ENCODE measurements around the gene DNAJB2.
A peak's percentile ranks its signal among the peaks of the same experiment; 100 is the strongest.
"Not testable (repeated sequence)": the region's sequence is repeated elsewhere in the genome, so short reads cannot be mapped to it uniquely, and the experiment has no call there.

Gene DNAJB2

DNA sequence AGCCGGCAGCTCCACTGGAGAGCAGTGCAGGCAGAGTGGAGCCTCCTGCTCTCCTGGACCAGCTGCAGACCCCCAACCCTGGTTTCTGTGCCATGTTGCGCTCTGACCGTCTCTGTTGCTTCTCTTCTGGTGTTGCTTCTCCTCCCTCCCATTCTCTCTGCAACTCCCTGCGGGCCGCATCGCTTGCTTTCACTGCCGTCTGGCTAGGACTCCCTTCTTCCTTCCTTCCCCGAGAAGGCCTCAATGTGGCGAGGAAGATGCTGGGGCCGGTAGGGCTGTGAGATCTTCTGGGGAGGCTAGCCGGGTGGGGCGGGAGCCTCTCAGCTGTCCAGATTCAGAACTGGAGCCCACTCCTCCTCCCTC is 6.2 kb downstream of the DNAJB2 start:
- DNase-seq (ENCODE audit: low spot score) = no peak

DNA sequence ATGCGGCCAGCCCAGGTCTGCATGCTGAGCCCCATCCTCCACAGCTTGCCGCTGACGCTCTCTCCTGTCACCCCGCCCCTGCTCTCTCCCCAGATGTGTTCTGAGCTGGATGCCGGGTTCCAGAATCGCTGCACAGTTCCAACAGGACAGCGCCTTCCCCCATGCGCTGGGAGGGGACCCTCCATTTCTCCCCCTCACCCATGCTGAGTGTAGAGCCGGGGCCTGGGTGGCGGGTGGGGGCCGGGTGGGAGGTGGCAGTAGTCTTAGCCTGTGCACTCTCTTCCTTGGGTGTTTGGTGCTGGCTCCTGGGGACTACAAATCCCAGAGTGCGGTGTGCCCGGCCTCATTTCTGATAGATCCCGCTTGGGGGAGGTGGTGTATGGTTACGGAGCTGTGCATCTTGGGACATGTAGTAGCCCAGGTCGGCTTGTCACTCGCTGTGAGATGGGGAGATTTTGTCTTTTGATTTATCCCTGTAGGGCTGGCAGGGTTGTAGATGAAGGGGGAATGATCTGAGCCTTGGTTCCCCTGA is 6.8 kb downstream of the DNAJB2 start:
- no peak for DNase-seq (ENCODE audit: low spot score)

DNA sequence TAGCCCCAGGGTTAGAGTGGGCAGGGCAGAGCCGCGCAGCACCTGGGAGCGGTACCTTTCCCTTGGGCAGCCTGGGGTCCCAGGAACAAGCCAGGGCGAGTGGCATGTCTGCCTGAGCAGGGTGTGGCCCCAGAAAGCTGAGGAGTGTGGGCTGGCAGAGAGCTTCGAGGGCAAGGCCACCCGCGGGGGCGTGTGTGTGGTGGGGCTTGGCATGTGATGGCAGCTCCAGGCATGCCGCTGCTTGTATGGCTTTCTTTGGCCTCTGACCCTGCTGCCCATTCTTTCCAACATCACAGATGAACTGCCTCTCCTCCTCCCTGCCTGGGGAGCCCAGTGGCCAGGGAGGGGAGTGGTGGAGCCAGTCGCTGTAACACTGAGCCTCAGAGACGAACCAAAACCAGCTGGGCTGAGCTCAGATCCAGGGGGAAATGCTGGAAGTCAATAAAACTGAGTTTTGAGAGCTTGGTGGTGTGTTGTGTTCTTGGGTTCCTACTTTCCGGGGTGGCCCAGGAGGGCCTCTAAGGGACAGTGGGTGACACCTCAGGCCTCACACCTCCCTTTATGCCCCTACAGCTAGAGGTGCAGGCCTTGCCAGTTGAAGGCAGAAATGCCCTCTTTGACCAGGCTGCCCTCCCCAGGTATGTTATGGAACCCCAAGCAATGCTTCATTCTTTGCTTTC is 7.4 kb downstream of the DNAJB2 start:
- no peak for DNase-seq (ENCODE audit: low spot score)

DNA sequence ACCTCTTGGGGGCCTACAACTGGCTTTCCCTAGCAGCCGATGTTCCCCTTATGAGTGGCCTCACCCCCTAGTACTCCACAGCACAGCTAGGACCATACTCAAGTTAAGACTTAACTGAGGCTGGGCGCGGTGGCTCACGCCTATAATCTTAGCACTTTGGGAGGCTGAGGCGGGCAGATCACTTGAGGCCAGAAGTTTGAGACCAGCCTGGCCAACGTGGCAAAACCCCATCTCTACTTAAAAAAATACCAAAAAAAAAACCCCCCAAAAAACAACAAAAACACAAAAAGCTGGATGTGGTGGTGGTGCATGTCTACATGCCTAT is 7.9 kb downstream of the DNAJB2 start:
- not testable (repeated sequence) for DNase-seq (ENCODE audit: low spot score)

DNA sequence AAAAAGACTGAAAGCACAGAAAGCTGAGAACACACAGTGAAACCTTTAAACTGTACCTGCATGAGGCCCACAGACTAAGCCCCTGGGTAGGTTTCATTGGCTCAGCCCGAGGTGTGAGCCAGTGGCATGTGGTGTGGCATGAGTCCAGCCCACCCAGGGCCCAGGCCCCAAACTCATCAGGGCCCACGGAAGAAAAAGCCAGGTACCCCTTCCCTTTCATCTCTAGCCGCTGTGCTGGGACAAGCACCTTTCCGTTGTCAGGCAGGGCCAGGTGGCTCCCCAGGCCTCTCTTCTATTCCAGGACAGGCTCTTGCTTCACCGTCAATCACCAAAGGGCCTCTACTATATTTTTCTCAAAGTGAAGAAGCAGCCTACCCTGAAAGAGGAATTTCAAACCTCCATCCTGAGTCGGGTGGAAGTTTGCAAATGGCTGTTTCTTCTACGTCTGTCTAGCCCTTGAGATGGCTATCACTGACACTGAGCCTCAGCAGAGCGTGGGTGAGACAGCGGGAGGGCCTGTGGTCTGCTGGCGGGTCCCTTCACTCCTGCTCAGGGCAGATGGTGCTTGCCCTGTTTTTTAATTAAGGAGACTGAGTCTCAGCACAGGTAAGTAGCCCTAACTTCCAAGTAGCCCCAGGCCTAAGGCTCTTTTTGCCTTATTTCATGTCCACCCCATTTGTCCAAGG is 8.6 kb downstream of the DNAJB2 start:
- no peak for DNase-seq (ENCODE audit: low spot score)

DNA sequence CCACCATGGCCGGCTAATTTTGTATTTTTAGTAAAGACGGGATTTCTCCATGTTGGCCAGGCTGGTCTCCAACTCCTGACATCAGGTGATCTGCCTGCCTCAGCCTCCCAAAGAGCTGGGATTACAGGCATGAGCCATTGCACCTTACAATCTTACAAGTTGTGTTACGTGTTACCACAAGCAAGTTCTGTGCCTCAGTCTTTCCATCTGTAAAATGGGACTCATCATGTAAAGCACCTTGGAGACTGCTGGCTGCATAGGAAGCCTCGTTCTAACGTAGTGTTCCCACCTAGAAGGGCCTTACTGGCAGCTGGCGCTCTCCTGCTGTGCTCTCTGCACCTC is 10.0 kb downstream of the DNAJB2 start:
- no peak for DNase-seq (ENCODE audit: low spot score)

DNA sequence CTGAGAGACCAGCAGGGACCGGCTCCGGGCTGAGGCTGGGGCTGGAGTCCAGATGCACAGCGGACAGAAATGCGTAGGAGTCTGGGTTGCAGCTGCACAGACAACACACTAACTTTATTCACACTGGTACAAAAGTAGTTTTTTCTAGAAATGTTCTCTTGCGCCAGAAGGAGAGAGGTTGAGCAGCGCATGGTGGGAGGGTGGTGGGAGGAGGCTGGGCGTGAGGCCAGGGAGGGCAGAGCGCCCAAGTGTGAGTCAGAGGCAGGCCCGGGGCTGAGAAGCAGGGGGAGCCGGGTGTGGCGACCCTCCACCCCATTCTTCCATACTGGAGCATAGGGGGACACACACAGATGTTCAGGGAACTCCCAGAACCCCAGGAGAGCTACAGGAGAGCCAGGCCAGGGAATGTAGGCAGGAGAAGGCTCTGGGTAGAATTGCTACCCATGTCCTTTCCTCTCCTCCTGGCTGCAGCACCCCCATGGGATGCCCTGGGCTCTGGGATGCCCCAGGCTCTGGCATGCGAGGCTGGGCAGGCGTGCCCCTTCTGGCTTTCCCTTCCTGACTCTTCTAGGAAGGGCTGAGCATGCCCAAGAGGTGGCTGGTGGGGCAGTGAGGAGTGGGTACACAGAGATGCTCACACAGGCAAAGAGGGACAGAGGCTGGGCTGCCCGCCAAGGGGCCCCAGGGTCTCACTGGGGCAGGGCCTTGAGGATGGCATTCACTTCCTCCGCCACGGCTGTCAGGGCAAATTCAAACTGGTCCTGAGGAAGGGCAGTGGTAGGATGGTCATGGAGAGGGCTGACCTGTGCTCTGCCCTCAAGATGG is 10.6 kb downstream of the DNAJB2 start:
- peak; percentile 93 for DNase-seq (ENCODE audit: low spot score)

DNA sequence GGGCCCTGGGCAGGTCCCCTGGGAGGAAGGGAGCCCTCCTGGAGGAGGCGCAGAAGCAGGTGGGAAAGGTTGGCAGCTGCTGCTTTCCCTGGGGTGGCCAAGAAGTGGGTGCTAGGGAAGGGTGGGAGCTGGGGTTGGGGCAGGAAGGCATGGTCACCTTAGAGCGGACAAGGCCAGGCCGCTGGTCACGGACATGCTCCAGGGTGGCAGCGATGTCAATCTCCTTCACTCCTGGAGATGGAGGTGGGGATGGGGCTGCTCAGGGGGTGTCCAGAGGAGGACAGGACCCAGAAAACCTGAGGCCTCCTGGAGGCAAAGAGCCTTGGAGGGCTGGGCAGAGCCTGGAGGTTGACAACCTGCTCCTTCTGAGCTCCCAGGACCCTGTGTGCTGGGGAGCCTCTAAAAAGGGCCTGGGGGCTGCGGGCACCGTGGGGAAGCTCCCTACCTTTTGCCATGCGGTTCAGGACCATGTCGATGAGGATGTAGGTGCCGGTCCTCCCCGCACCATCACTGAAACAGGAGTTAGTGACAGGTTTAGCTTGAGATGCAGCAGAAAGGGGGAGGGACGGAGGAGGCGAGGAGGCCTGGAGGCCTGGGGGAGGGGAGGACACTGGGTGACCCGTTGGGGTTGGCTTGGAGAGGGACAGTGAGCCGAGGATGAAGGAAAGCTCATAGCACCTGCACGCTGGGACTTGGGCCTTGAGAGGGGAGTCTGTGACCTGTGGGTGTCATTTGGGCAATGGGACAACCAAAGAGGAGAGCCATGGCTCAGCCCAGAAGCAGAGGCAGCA is 11.4 kb downstream of the DNAJB2 start:
- no peak for DNase-seq (ENCODE audit: low spot score)

DNA sequence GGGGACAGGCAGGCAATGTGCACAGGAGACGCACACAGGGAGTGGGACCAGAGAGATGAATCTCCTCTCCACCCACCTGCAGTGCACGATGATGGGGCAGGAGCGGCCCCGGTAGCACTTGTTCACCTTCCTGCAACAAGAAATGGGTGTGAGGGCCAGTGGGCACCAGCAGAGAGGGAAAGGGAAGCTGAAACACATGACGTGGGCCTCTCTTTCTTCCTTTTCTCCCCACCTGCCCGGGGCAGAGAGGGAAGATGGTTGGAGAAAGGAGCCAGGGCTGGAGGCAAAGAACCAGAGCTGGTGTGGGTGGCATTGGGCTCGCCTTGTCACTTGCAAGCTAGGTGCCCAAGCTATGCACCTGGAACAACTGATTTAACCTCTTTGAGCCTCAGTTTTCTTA is 12.2 kb downstream of the DNAJB2 start:
- no peak for DNase-seq (ENCODE audit: low spot score)

DNA sequence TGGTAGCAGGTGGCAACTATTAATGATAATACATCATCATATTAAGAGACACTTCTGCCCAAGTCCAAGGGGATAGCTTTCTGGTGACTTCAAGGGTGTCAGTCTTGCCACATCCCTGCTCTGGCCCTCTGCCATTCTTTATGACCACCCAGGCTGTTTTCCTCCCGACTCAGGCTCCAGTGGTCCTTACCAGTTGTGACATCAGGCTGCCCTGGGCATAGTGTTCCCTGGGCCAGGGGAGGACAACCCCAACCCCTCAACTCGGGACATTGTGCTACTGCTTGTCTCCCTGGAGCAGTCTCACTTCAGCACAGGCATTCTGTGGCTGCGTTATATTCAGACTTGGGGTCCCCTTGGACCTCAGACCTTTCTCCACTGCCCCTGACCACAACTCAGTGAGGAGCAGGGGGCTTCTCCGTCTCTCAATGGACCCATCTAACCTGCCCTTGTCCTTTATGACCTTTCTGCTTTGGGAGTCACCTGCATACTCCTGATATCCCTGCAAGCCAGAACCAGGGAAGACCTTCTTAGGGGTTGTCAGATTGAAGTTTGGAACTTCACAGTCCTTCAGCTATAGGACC is 12.8 kb downstream of the DNAJB2 start:
- DNase-seq (ENCODE audit: low spot score) = no peak

DNA sequence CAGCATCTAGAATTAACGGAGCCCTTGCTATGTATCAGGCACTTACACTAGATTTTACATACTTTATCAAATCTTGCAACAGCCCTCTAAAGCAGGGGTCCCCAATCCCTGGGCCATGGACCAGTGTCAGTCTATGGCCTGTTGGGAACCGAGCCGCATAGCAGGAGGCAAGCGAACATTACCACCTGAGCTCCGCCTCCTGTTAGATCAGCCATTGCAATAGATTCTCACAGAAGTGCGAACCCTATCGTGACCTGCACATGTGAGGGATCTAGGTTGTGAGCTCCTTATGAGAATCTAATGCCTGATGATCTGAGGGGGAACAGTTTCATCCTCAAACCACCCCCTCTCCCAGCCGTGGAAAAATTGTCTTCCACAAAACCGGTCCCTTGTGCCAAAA is 13.4 kb downstream of the DNAJB2 start:
- no peak for DNase-seq (ENCODE audit: low spot score)

DNA sequence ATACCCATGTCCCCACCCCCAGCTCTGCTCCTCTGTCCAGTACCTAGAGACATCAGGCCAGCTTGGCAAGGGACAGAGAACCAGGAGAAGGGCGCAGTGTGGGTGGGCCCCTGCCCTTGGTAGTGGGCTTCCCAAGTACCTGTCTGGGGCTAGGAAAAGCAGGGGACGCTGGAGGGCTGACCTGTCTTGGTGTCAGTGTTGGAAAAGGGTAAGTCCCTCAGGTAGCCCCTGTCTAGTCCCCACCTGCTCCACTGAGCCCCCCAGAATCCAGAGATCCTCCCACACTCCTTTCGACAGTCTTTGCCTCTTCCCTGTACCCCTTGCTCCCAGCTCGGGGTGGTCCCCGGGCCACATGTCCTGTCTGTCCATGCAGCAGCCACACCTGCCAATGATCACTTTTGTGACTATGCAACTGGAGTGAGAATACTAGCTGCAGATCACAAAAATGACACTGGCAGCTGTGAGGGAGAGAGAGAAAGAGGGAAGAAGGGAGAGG is 14.6 kb downstream of the DNAJB2 start:
- DNase-seq (ENCODE audit: low spot score) = no peak

DNA sequence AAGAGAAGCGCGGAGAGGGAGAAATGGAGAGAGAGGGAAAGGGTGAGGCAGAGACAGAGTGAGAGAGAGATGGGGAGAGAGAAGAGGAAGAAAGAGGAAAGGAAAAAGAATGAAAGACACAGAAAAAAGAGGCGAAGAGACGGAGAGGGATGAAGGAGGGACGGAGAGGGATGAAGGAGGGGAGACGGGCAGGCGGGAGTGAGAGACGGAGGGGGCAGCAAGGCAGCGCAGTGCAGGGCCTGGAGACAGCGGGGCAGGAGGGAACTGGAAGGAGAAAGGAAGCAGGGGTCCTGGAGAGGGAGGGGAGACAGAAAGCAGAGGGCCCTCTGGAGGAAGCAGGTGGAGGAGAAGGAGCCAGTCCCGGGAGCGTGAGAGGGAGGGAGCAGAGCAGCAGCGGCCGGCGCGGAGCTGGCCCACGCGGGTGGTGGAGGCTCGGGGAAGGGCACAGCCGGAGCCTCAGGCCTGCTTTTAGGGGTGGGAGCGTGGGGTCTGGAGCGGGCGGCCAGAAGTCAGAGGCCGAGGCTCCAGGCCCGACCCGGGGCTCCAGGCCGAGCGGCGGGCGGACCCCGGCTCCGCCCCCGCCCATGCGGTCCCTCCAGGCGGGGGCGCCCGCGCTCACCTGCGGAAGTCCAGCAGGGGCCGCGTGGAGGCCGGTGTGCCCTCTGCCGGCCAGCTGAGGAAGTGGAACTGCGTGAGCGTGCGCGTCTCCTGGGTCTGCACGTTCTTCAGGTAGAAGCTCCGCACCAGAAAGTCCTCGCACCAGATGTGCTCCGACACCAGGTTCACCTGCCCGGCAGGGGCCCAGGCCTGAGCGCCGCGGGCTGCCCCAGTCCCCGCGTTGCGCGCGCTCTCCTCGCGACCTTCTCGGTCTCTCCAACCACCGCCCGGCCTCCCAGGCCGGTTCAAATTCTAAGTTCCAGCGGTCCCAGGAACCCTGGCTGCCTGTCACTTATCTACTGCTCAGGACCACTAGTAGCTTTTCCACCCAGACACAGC is 15.5 kb downstream of the DNAJB2 start:
- DNase-seq (ENCODE audit: low spot score) = peak; percentile 82

DNA sequence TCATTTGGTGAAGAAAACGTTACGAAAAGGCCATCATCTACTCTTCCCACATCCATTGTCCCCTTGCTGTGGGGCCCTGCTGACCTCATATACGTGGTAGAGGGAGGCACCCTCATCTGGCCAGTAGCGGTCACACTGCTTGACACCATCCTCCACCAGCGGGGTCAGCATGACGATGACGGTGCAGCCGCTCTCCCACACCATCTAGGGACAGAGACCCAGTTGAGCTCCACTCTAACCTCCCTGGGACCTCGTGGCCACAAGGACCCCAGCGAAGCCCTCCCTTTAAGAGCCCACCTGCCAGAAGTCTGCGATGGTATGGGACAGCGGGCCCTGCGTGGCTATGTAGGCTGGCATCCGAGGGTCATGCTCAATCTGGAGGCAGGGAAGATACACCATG is 17.0 kb downstream of the DNAJB2 start:
- DNase-seq (ENCODE audit: low spot score) = no peak

DNA sequence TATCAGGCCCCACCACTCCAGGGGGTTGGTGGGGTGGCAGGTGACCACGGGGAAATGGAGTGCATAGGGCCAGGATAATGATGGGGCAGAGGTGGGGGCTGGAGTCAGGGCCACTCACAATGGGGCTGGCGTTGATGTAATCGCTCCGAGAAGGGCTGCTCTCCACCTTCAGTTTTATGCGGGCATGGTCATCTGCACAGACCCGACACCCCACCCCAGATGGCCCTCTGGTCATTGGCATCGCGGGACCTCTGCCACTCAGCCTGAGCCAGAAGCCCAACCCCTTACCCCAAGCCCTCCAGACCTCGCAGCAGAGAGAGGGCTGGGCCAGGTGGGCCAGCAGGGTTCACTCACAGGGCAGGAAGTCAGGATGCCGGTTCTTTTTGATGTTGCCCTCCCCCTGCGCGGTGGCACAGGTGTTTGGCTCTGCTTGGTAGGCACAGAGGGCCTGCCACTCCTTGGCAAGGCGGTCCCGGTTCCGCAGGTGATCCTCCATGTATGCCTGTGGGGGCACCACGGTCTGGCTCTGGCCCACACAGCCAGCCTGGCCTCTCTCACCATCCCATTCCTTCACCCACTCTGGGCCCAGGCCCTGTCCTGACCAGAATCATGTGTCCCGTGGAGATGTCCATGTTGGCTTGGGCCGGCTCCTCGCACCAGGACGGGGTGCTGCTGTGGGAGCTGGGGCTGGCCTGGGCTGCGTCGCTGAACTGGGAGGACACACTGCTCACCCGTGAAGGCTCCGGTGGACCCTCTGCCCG is 17.6 kb downstream of the DNAJB2 start:
- no peak for DNase-seq (ENCODE audit: low spot score)

DNA sequence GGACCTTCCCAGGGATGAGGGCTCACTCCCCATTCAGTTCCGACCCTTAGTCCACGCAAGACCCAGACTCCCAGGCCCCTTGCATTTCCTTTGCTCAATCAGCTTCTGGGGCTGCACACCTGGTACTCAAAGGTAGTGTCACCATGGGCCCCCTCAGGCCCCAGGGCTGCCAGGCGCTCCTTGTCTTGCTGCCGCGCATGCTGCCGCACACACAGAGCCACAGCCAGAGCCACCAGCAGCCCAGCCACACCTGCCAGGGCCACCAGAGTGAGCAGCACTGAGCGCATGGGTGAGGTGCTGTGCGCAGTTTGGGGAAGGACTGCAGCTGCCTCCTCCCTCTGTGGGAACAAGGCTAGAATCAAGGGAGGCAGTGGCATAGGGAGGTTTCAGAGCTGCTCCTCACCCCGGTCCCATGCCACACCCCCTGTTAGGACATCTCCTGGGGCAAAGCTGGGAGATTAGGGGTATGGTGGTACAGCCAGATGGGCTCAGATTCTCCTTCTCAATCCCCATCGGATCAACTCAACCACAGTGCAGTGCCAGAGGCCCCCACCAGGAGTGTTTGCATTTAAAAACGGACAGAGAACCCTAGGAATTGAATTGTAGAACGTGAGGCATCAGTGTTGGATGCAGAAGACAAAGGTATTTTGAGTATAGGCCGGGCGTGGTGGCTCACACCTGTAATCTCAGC is 18.7 kb downstream of the DNAJB2 start:
- DNase-seq (ENCODE audit: low spot score) = no peak

DNA sequence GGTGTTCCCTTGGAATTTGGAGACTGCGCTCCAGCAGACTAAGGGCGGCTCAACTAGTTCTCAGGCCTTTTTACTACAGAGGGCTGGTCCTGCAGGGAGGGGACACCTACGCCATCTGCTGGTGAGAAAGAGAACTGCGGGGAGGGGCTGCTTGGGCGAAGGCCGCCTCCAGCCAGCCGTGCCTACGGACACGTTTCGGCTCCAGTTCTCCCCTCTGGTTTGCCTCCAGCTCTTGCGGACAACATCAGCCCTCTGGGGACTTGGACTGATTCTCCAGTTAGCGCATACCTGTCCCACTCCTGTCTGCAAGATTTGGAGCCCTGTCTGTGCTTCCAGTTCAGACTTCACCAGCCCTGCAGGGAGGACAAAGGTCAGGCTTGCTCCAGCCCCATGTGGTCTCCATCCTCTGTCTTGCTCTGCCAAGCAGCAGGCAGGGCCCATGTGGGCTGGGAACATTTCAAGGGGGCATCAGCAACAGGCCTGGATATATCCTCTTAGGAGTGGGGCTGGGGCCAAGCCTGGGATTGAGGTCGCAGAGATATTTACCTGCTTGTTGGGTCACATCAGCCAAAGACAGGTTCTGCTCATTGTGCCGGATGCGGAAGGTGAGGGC is 19.7 kb downstream of the DNAJB2 start:
- peak; percentile 93 for DNase-seq (ENCODE audit: low spot score)

DNA sequence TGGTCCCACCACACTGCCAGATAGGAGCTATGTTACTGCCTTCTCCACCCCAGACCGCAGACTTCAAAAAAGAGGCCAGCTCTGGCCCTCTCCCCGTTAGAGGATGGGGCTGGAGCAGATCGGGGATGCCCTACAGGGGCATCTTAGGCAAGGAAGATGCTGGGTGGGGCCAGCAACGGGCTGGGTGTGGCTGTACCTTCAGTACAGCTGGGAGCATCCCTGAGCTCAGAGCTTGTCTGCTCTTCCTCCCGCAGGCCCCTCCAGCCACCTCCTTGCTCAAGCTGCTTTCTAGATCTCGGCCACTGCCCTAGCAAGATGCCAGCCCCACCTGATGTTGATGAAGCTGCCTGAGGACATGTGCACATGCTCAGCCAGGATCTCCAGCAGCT is 20.2 kb downstream of the DNAJB2 start:
- no peak for DNase-seq (ENCODE audit: low spot score)

DNA sequence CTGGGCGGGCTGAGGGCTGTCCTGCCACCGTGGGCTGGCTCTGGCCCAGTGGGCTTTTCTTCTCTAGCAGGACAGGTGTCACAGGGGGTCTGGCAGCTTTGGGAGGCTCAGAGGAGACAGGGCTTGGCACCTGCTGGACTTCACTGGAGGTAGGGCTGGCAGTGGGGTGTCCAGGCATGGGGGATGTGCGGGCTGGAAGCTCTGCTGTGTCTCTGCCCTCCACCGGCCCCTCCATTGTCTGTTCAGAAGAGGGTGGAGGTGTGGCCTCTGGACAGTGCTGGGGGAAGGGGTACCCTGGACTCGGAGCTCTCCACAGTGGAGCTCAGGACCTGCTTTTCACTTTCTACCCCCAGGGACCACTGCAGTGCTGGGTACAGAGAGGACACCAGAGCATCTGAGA is 20.9 kb downstream of the DNAJB2 start:
- DNase-seq (ENCODE audit: low spot score) = no peak

Measured in COLO829 (cell line).